ENCODE data around the gene ADAMTS12.

Gene ADAMTS12

GRCh38 chr5:33745101-33745770, 146.6 kb downstream of the ADAMTS12 start:
- no peak for DNase-seq

GRCh38 chr5:33743099-33743498, 148.7 kb downstream of the ADAMTS12 start:
- no peak for DNase-seq

GRCh38 chr5:33742181-33742580, 149.6 kb downstream of the ADAMTS12 start:
- no peak for DNase-seq

- DNase-seq, result no peak
Observed at GRCh38 chr5:33738967-33739366, 152.8 kb downstream of the ADAMTS12 start.

GRCh38 chr5:33738097-33738496, 153.7 kb downstream of the ADAMTS12 start:
- DNase-seq, result no peak

GRCh38 chr5:33737697-33738096, 154.1 kb downstream of the ADAMTS12 start:
- no peak for DNase-seq

- no peak for DNase-seq
Observed at GRCh38 chr5:33737284-33737683, 154.5 kb downstream of the ADAMTS12 start.

- no peak for DNase-seq
Observed at GRCh38 chr5:33736510-33736909, 155.3 kb downstream of the ADAMTS12 start.

GRCh38 chr5:33735072-33735471, 156.7 kb downstream of the ADAMTS12 start:
- DNase-seq, result no peak

GRCh38 chr5:33734537-33734936, 157.3 kb downstream of the ADAMTS12 start:
- DNase-seq, result no peak

- no peak for DNase-seq
Observed at GRCh38 chr5:33733225-33733624, 158.6 kb downstream of the ADAMTS12 start.

GRCh38 chr5:33726422-33727165, 165.2 kb downstream of the ADAMTS12 start:
- DNase-seq, result no peak

GRCh38 chr5:33725806-33726205, 166.0 kb downstream of the ADAMTS12 start:
- DNase-seq, result no peak

GRCh38 chr5:33721491-33722200, 170.1 kb downstream of the ADAMTS12 start:
- DNase-seq, result no peak

GRCh38 chr5:33720176-33720575, 171.6 kb downstream of the ADAMTS12 start:
- DNase-seq, result no peak

- DNase-seq, result no peak
Observed at GRCh38 chr5:33719769-33720168, 172.0 kb downstream of the ADAMTS12 start.

- no peak for DNase-seq
Observed at GRCh38 chr5:33715661-33716060, 176.1 kb downstream of the ADAMTS12 start.

GRCh38 chr5:33713136-33713765, 178.5 kb downstream of the ADAMTS12 start:
- no peak for DNase-seq

- no peak for DNase-seq
Observed at GRCh38 chr5:33712664-33713063, 179.1 kb downstream of the ADAMTS12 start.

GRCh38 chr5:33711094-33711679, 180.6 kb downstream of the ADAMTS12 start:
- DNase-seq, result no peak

- DNase-seq, result no peak
Observed at GRCh38 chr5:33702867-33703266, 188.9 kb downstream of the ADAMTS12 start.

GRCh38 chr5:33701951-33702350, 189.8 kb downstream of the ADAMTS12 start:
- no peak for DNase-seq

- DNase-seq, result no peak
Observed at GRCh38 chr5:33701251-33701650, 190.5 kb downstream of the ADAMTS12 start.

All from CD4-positive, alpha-beta T cell treated with Interferon alpha-2 for 1 hour (primary cell).